GM21529 (cell line): ENCODE measurements around the gene DAGLA.

Source experiments
- ATAC-seq: cut with Tn5 transposase; IDR thresholded peaks from one replicate; pipeline ENCODE4 v1.9.1; 2021; ENCODE audit not compliant: unreplicated experiment

The DAGLA gene

GRCh38 chr11:61706452-61707400, 26.5 kb downstream of the DAGLA start:
- ATAC-seq, result no peak

GRCh38 chr11:61707574-61707973, 27.4 kb downstream of the DAGLA start:
- ATAC-seq, result no peak

- ATAC-seq, result no peak
Measured at GRCh38 chr11:61709110-61709509, 28.9 kb downstream of the DAGLA start.

- no peak for ATAC-seq
Measured at GRCh38 chr11:61709572-61709971, 29.4 kb downstream of the DAGLA start.

GRCh38 chr11:61710019-61710418, 29.8 kb downstream of the DAGLA start:
- no peak for ATAC-seq

GRCh38 chr11:61711037-61711436, 30.8 kb downstream of the DAGLA start:
- ATAC-seq, result no peak

- no peak for ATAC-seq
Measured at GRCh38 chr11:61711498-61711897, 31.3 kb downstream of the DAGLA start.

GRCh38 chr11:61712314-61712713, 32.1 kb downstream of the DAGLA start:
- ATAC-seq, result no peak

GRCh38 chr11:61712846-61713245, 32.7 kb downstream of the DAGLA start:
- ATAC-seq, result no peak

GRCh38 chr11:61713464-61713863, 33.3 kb downstream of the DAGLA start:
- ATAC-seq, result no peak

- ATAC-seq, result no peak
Measured at GRCh38 chr11:61713906-61714305, 33.7 kb downstream of the DAGLA start.

GRCh38 chr11:61714316-61714715, 34.1 kb downstream of the DAGLA start:
- no peak for ATAC-seq

- ATAC-seq, result no peak
Measured at GRCh38 chr11:61714916-61715315, 34.7 kb downstream of the DAGLA start.

- no peak for ATAC-seq
Measured at GRCh38 chr11:61715867-61716266, 35.7 kb downstream of the DAGLA start.

GRCh38 chr11:61716478-61717285, 36.5 kb downstream of the DAGLA start:
- no peak for ATAC-seq

- ATAC-seq, result no peak
Measured at GRCh38 chr11:61717286-61718033, 37.3 kb downstream of the DAGLA start.

GRCh38 chr11:61718046-61718531, 37.9 kb downstream of the DAGLA start:
- no peak for ATAC-seq

GRCh38 chr11:61718621-61719302, 38.6 kb downstream of the DAGLA start:
- ATAC-seq, result no peak

GRCh38 chr11:61719978-61720377, 39.8 kb downstream of the DAGLA start:
- ATAC-seq, result no peak

GRCh38 chr11:61720597-61720996, 40.4 kb downstream of the DAGLA start:
- ATAC-seq, result no peak
